Measurements from ENCODE around the gene MFSD11. TPM values are rescaled to one million over a fixed set of nuclear protein-coding genes. Genes with fewer than 3 reads are reported as not detected.

The MFSD11 gene
- total RNA-seq, 1 donor from 2014 or later, result 39.7 TPM

GRCh38 chr17:76827736-76828135 lies 89.8 kb downstream of the MFSD11 start:
- no peaks in the 10 kb centered on the region for H3K4me1 Mint-ChIP-seq
- no peaks in the 10 kb centered on the region for H3K9me3 Mint-ChIP-seq
- H3K4me3 Mint-ChIP-seq, result no peak overlapping the region
- H3K36me3 Mint-ChIP-seq, result no peaks in the 10 kb centered on the region
- H3K27ac Mint-ChIP-seq, result no peak overlapping the region
- H3K27me3 Mint-ChIP-seq (ENCODE audit: low read depth), result peaks cover 15% of the 10 kb centered on the region
- no peak for DNase-seq (ENCODE audit: low spot score in 2 of 2, unreplicated experiment in 2 of 2)
- TF ChIP-seq, protein P1, sequence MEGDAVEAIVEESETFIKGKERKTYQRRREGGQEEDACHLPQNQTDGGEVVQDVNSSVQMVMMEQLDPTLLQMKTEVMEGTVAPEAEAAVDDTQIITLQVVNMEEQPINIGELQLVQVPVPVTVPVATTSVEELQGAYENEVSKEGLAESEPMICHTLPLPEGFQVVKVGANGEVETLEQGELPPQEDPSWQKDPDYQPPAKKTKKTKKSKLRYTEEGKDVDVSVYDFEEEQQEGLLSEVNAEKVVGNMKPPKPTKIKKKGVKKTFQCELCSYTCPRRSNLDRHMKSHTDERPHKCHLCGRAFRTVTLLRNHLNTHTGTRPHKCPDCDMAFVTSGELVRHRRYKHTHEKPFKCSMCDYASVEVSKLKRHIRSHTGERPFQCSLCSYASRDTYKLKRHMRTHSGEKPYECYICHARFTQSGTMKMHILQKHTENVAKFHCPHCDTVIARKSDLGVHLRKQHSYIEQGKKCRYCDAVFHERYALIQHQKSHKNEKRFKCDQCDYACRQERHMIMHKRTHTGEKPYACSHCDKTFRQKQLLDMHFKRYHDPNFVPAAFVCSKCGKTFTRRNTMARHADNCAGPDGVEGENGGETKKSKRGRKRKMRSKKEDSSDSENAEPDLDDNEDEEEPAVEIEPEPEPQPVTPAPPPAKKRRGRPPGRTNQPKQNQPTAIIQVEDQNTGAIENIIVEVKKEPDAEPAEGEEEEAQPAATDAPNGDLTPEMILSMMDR (IDR thresholded peaks at IDR 0.05; ENCODE audit: unreplicated experiment), result no peak

Small RNAs within 50 kb of the gene (microRNA-seq; reads per million reads assigned to microRNA genes)
- gene MIR636, result 6.7 reads per million, percentile 25 among the genes with 10 or more reads in this experiment

Other genes with a start within 250 kb of the MFSD11 start
- gene RHBDF2, start 236.7 kb upstream of the MFSD11 start, total RNA-seq, result 19.1 to 21.6 TPM (median 21.5 TPM) in 3 replicates
- 8.6 to 10.4 TPM (median 10.1 TPM) in 3 replicates for gene CYGB, start 200.4 kb upstream of the MFSD11 start, total RNA-seq
- 8.7 to 9.9 TPM (median 9.9 TPM) in 3 replicates for gene PRCD, start 198.1 kb upstream of the MFSD11 start, total RNA-seq
- gene ST6GALNAC2, start 152.3 kb upstream of the MFSD11 start, total RNA-seq, result 1.3 to 1.9 TPM (median 1.5 TPM) in 3 replicates
- gene ST6GALNAC1, start 94.4 kb upstream of the MFSD11 start, total RNA-seq, result 1.3 to 1.5 TPM (median 1.4 TPM) in 3 replicates
- gene MXRA7, start 27.2 kb upstream of the MFSD11 start, total RNA-seq, result 53.6 to 57.9 TPM (median 56.5 TPM) in 3 replicates
- gene JMJD6, start 11.5 kb upstream of the MFSD11 start, total RNA-seq, result 15.2 to 17.4 TPM (median 15.7 TPM) in 3 replicates
- 22.0 to 25.6 TPM (median 22.1 TPM) in 3 replicates for gene METTL23, start 11.3 kb upstream of the MFSD11 start, total RNA-seq
- gene SRSF2, start 788 bp upstream of the MFSD11 start, total RNA-seq, result 229 to 239 TPM (median 231 TPM) in 3 replicates
- 0.47 to 1.0 TPM (median 0.78 TPM) in 3 replicates for gene MGAT5B, start 130.3 kb downstream of the MFSD11 start, total RNA-seq

Data from mesothelial cell of epicardium (in vitro differentiated cells).